NCI-H460 (cell line): Measurements from ENCODE around the gene CHCHD6. TPM values are rescaled to one million over a fixed set of nuclear protein-coding genes. Genes with fewer than 3 reads are reported as not detected.
A peak's percentile ranks its signal among the peaks of the same experiment; 100 is the strongest.

ENCODE experiments used
- DNase-seq: peaks from one replicate; pipeline ENCODE4 v3.0.0-alpha.2; 2016; ENCODE audit warnings: low read depth; ENCODE audit errors: extremely low read depth
- total RNA-seq: library from RNA; depleted of rRNA; stranded (reverse); fragments of >200 nt; shearing (Covaris generic); gene quantifications from 2 replicates; pipeline ENCODE4 v1.2.3, GENCODE V29; 2014

Gene CHCHD6
- total RNA-seq, 1 experiment from 2014 or later = 24.2 TPM

- DNase-seq = no peak
Observed at GRCh38 chr3:126965526-126966080, 261.6 kb downstream of the CHCHD6 start.

GRCh38 chr3:126967386-126967785, 263.3 kb downstream of the CHCHD6 start:
- no peak for DNase-seq

- no peak for DNase-seq
Observed at GRCh38 chr3:126968391-126969390, 264.7 kb downstream of the CHCHD6 start.

GRCh38 chr3:126969586-126969985, 265.5 kb downstream of the CHCHD6 start:
- DNase-seq = no peak

- DNase-seq = no peak
Observed at GRCh38 chr3:126970101-126970500, 266.1 kb downstream of the CHCHD6 start.

- no peak for DNase-seq
Observed at GRCh38 chr3:126970921-126971320, 266.9 kb downstream of the CHCHD6 start.

GRCh38 chr3:126971891-126972351, 267.9 kb downstream of the CHCHD6 start:
- DNase-seq = no peak

GRCh38 chr3:126972866-126973265, 268.8 kb downstream of the CHCHD6 start:
- DNase-seq = no peak

GRCh38 chr3:126973814-126974213, 269.8 kb downstream of the CHCHD6 start:
- DNase-seq = no peak

GRCh38 chr3:126974756-126975155, 270.7 kb downstream of the CHCHD6 start:
- DNase-seq = no peak

GRCh38 chr3:126976906-126977305, 272.9 kb downstream of the CHCHD6 start:
- DNase-seq = no peak

GRCh38 chr3:126977821-126978220, 273.8 kb downstream of the CHCHD6 start:
- DNase-seq = no peak

GRCh38 chr3:126978291-126978690, 274.3 kb downstream of the CHCHD6 start:
- DNase-seq = no peak

GRCh38 chr3:126979046-126979628, 275.1 kb downstream of the CHCHD6 start:
- no peak for DNase-seq

GRCh38 chr3:126980266-126980811, 276.3 kb downstream of the CHCHD6 start:
- no peak for DNase-seq

- no peak for DNase-seq
Observed at GRCh38 chr3:126982126-126982470, 278.1 kb downstream of the CHCHD6 start.

GRCh38 chr3:126982471-126983175, 278.6 kb downstream of the CHCHD6 start, which contains the start of gene PLXNA1:
TSS of gene PLXNA1 (plus strand) at chr3:126983115. CDS start at chr3:126988594, 5,479 bp downstream.
- DNase-seq = peak; percentile 69

GRCh38 chr3:126983276-126983652, 279.2 kb downstream of the CHCHD6 start:
- DNase-seq = no peak

GRCh38 chr3:126983653-126984390, 279.8 kb downstream of the CHCHD6 start:
- no peak for DNase-seq
